Endothelial cell of umbilical vein (primary cell): ENCODE measurements around the gene SMARCA2. TPM values are rescaled to one million over a fixed set of nuclear protein-coding genes. Genes with fewer than 3 reads are reported as not detected.

Source experiments
- BruUV-seq: library from RNA; stranded (reverse); fragments of 400-500 nt; replicated peaks from 2 replicates; lab custom pipeline; 2021; lab: Mats Ljungman, UMichigan
- CTCF ChIA-PET: fragments of 300-600, 350-600 bp; sonication (Branson Sonifier 250); formaldehyde crosslinking; loops from one replicate; lab custom pipeline; 2021; ENCODE audit warnings: antibody characterized with exemption, inconsistent platforms; lab: Charles Lee
- POLR2A ChIA-PET: fragments of 300-600, 350-600 bp; sonication (Branson Sonifier 250); formaldehyde crosslinking; loops from one replicate; lab custom pipeline; 2021; ENCODE audit warnings: antibody characterized with exemption, inconsistent platforms; lab: Charles Lee
- DNase-seq: peaks from one replicate; pipeline ENCODE4 v3.0.0-alpha.2; 2011; ENCODE audit warnings: low read depth, low spot score
- FAIRE-seq: peaks from 2 replicates; lab custom pipeline; 2011; peaks lifted over from hg19 to GRCh38; lab: Jason Lieb, UNC
- H2AFZ ChIP-seq: 2 replicates; pipeline ENCODE4 v1.6.0; 2012; ENCODE audit warnings: low read depth, low read length, control low read depth, inconsistent platforms
- H3K27ac ChIP-seq: 2 replicates; pipeline ENCODE4 v1.5.1; 2011; ENCODE audit warnings: low read depth, mild to moderate bottlenecking, control low read depth, low read length, moderate library complexity; ENCODE audit not compliant: insufficient read depth
- H3K27me3 ChIP-seq, 2 experiments: 2 replicates each; pipeline versions ENCODE4 v1.6.0 to v1.6.1; 2011; ENCODE audit warnings: low read length in 2 of 2, mixed read lengths in 1 of 2; ENCODE audit not compliant: control insufficient read depth in 2 of 2, insufficient read depth in 2 of 2
- H3K36me3 ChIP-seq, 2 experiments: 2 replicates in 1 of 2; 3 replicates in 1 of 2; pipeline ENCODE4 v1.5.1; 2011; ENCODE audit warnings: low read length in 2 of 2, mild to moderate bottlenecking in 1 of 2, moderate library complexity in 1 of 2; ENCODE audit not compliant: control insufficient read depth in 2 of 2, insufficient read depth in 2 of 2; ENCODE audit errors: extremely low read depth in 1 of 2
- H3K4me1 ChIP-seq: 3 replicates; pipeline ENCODE4 v1.5.1; 2011; ENCODE audit warnings: mild to moderate bottlenecking, low read length; ENCODE audit not compliant: control insufficient read depth, insufficient read depth; ENCODE audit errors: extremely low read depth
- H3K4me2 ChIP-seq: 2 replicates; pipeline ENCODE4 v1.6.1; 2011; ENCODE audit warnings: low read length, control low read depth, mixed read lengths; ENCODE audit not compliant: insufficient read depth
- H3K4me3 ChIP-seq, 3 experiments: fragments of 200-600 bp in 1 of 3; sonication (generic), shearing (Covaris generic) in 1 of 3; replicated peaks in 1 of 3; 2 replicates each; pipeline ENCODE4 v1.5.1; 2011 to 2016; ENCODE audit warnings: control low read depth in 3 of 3, low read length in 3 of 3, mild to moderate bottlenecking in 2 of 3, inconsistent platforms in 1 of 3, low read depth in 1 of 3, moderate library complexity in 1 of 3; ENCODE audit not compliant: insufficient read depth in 1 of 3
- H3K79me2 ChIP-seq: 2 replicates; pipeline ENCODE4 v1.6.0; 2012; ENCODE audit warnings: low read length, inconsistent platforms; ENCODE audit not compliant: control insufficient read depth, insufficient read depth
- H3K9ac ChIP-seq: replicated peaks from 2 replicates; pipeline ENCODE3; 2011; ENCODE audit warnings: low read length, control low read depth; ENCODE audit not compliant: insufficient read depth; ENCODE audit errors: extremely low read depth
- H3K9me1 ChIP-seq: replicated peaks from 3 replicates; pipeline ENCODE4 v1.6.0; 2011; ENCODE audit warnings: mild to moderate bottlenecking, low read length; ENCODE audit not compliant: control insufficient read depth, insufficient read depth; ENCODE audit errors: extremely low read depth
- H3K9me3 ChIP-seq: replicated peaks from 2 replicates; pipeline ENCODE4 v1.5.1; 2012; ENCODE audit warnings: low read length, inconsistent platforms; ENCODE audit not compliant: control insufficient read depth, insufficient read depth
- H4K20me1 ChIP-seq: replicated peaks from 2 replicates; pipeline ENCODE3; 2011; ENCODE audit warnings: mild to moderate bottlenecking, low read length; ENCODE audit not compliant: control insufficient read depth, insufficient read depth; ENCODE audit errors: extremely low read depth
- CTCF ChIP-seq, 2 donors: IDR thresholded peaks; 1 replicate in 1 of 2; 2 replicates in 1 of 2; pipeline ENCODE4 v1.5.1; 2011; ENCODE audit warnings: low read length in 2 of 2, mild to moderate bottlenecking in 2 of 2, moderate library complexity in 2 of 2, control low read depth in 1 of 2, inconsistent platforms in 1 of 2, low read depth in 1 of 2; ENCODE audit not compliant: insufficient read depth in 1 of 2; ENCODE audit errors: extremely low read depth in 1 of 2
- EZH2 ChIP-seq: IDR thresholded peaks from 2 replicates; pipeline ENCODE4 v1.6.1; 2012; ENCODE audit warnings: borderline replicate concordance, low read depth, mild to moderate bottlenecking, moderate library complexity, low read length, inconsistent platforms; ENCODE audit not compliant: severe bottlenecking
- FOS ChIP-seq: IDR thresholded peaks from 2 replicates; pipeline ENCODE4 v1.6.1; 2011; ENCODE audit warnings: mild to moderate bottlenecking, low read length, moderate library complexity, borderline replicate concordance; ENCODE audit not compliant: insufficient read depth
- GATA2 ChIP-seq: IDR thresholded peaks from 2 replicates; pipeline ENCODE4 v1.7.0; 2011; ENCODE audit warnings: low read depth, mild to moderate bottlenecking, moderate library complexity, mixed read lengths, low read length; ENCODE audit not compliant: insufficient read length, insufficient read depth
- JUN ChIP-seq: IDR thresholded peaks from 2 replicates; pipeline ENCODE4 v1.6.1; 2011; ENCODE audit warnings: borderline replicate concordance, low read depth; ENCODE audit not compliant: insufficient read length, insufficient read depth
- MAX ChIP-seq: IDR thresholded peaks from 2 replicates; pipeline ENCODE4 v1.6.1; 2011; ENCODE audit not compliant: insufficient read depth, insufficient read length
- MYC ChIP-seq: IDR thresholded peaks from one replicate; pipeline ENCODE4 v1.6.1; 2011; ENCODE audit warnings: mild to moderate bottlenecking, low read depth, low read length
- POLR2A ChIP-seq: IDR thresholded peaks from 2 replicates; pipeline ENCODE4 v1.6.1; 2012; ENCODE audit warnings: low read depth, mild to moderate bottlenecking, control low read depth, low read length
- POLR2AphosphoS5 ChIP-seq: IDR thresholded peaks from 2 replicates; pipeline ENCODE4 v1.6.1; 2012; ENCODE audit warnings: low read depth, mild to moderate bottlenecking, control low read depth, low read length, moderate library complexity; ENCODE audit not compliant: insufficient read depth
- dilution Hi-C: fragments of 300-500 bp; cut with MboI; formaldehyde crosslinking; loops from one replicate; pipeline ENCODE4 v1.15.0; 2019; ENCODE audit warnings: low sequenced_read_pairs; ENCODE audit not compliant: extremely low pct_ligation_motif_present
- intact Hi-C: fragments of 100-400 bp; cut with micrococcal nuclease; formaldehyde crosslinking; loops from one replicate; pipeline ENCODE4 v1.10.0; 2022
- polyA plus RNA-seq, 4 experiments: library from polyadenylated mRNA; depleted of rRNA in 3 of 4; stranded (reverse) in 3 of 4; unstranded in 1 of 4; fragments of >200 nt; gene quantifications; 2 replicates each; pipeline versions ENCODE4 v1.2.1 to v1.2.3, GENCODE V29; 2011 to 2012; ENCODE audit warnings: missing spikeins in 1 of 4
- total RNA-seq: library from RNA; stranded (reverse); gene quantifications from 2 replicates; pipeline ENCODE4 v1.2.3, GENCODE V29; 2021

Gene SMARCA2
- total and polyA plus RNA-seq, 2 donors (not counting 3 experiments of a cell fraction or from before 2014, with no cell fraction given): 54.5 to 79.9 TPM

- Histone ChIP-seq H3K9me3 (no peaks in the 10 kb centered on the region), H3K4me2 (no peak overlapping the region), H3K9me1 (no peaks in the 10 kb centered on the region), H3K27me3 (no peaks in the 10 kb centered on the region), H3K79me2 (no peaks in the 10 kb centered on the region), H4K20me1 (no peaks in the 10 kb centered on the region), H3K36me3 (no peaks in the 10 kb centered on the region), H3K4me3 (no peak overlapping the region), H3K4me1 (peaks cover 5% of the 10 kb centered on the region), H3K27ac (no peak overlapping the region), H2AFZ (no peak overlapping the region), H3K9ac (no peak overlapping the region)
- DNase-seq (no peak), FAIRE-seq (no peak)
- POLR2A ChIA-PET: no interaction called here
- intact Hi-C loops (no loop called here), dilution Hi-C loops (no loop called here)
- BruUV-seq: no TSS peak
- CTCF ChIA-PET: interaction anchor here (1.0 kb wide), 1 partner anchor 528 kb away, joined by 3 read pairs; no protein-coding TSS in a partner anchor
- TF ChIP-seq JUN (no peak), POLR2AphosphoS5 (no peak), MYC (no peak), POLR2A (no peak), EZH2 (no peak), MAX (no peak), CTCF (IDR thresholded peaks at IDR 0.05; ENCODE audit: extremely low read depth in 1 of 2, insufficient read depth in 1 of 2, low read depth in 1 of 2, low read length in 2 of 2) (no peak), FOS (no peak), GATA2 (no peak)
Observed at GRCh38 chr9:2199999-2200796, 185.1 kb downstream of the SMARCA2 start.
